Naive thymus-derived CD4-positive, alpha-beta T cell (primary cell): ENCODE data around the gene SLC11A2. TPM values are rescaled to one million over a fixed set of nuclear protein-coding genes. Genes with fewer than 3 reads are reported as not detected.
"Not testable (repeated sequence)": the region's sequence is repeated elsewhere in the genome, so short reads cannot be mapped to it uniquely, and the experiment has no call there.

Experiments
- ATAC-seq: fragments of 150-1000 bp; cut with Tn5 transposase; 2 replicates; pipeline ENCODE4 v1.10.0; 2021; ENCODE audit warnings: mild to moderate bottlenecking, moderate library complexity
- CTCF ChIA-PET: fragments of 350-600 bp; sonication (Branson Sonifier 250); formaldehyde crosslinking; loops from one replicate; lab custom pipeline; 2021; ENCODE audit warnings: antibody characterized with exemption; lab: Charles Lee
- POLR2A ChIA-PET: fragments of 350-600 bp; sonication (Branson Sonifier 250); formaldehyde crosslinking; loops from one replicate; lab custom pipeline; 2021; ENCODE audit warnings: antibody characterized with exemption, inconsistent platforms; lab: Charles Lee
- DNase-seq, 9 donors: peaks; one replicate each; pipeline versions ENCODE4 v3.0.0 to v3.0.0-alpha.2; 2020 to 2022; ENCODE audit warnings: mixed read lengths in 1 of 9
- H3K27ac ChIP-seq: one replicate; pipeline ENCODE4 v1.7.0; 2013; ENCODE audit warnings: mild to moderate bottlenecking, low read depth, low read length, moderate library complexity
- H3K27me3 ChIP-seq, 2 donors: one replicate each; pipeline ENCODE4 v1.7.0; 2013; ENCODE audit warnings: low read length in 2 of 2, mild to moderate bottlenecking in 2 of 2, moderate library complexity in 2 of 2; ENCODE audit not compliant: control insufficient read depth in 2 of 2, insufficient read depth in 2 of 2
- H3K36me3 ChIP-seq, 3 experiments: 1 replicate in 2 of 3; 2 replicates in 1 of 3; pipeline ENCODE4 v1.7.0; 2013; ENCODE audit warnings: low read length in 3 of 3, mild to moderate bottlenecking in 3 of 3, moderate library complexity in 1 of 3; ENCODE audit not compliant: insufficient read depth in 3 of 3, control insufficient read depth in 2 of 3
- H3K4me1 ChIP-seq, 2 donors: one replicate each; pipeline ENCODE4 v1.7.0; 2013; ENCODE audit warnings: low read length in 2 of 2, mild to moderate bottlenecking in 2 of 2, moderate library complexity in 1 of 2; ENCODE audit not compliant: control insufficient read depth in 2 of 2, insufficient read depth in 2 of 2
- H3K4me3 ChIP-seq: 2 replicates; pipeline ENCODE4 v1.7.0; 2013; ENCODE audit warnings: mild to moderate bottlenecking, low read length
- H3K9me3 ChIP-seq, 3 experiments: 1 replicate in 2 of 3; 2 replicates in 1 of 3; pipeline ENCODE4 v1.7.0; 2013; ENCODE audit warnings: low read length in 3 of 3; ENCODE audit not compliant: control insufficient read depth in 2 of 3
- H3K27ac Mint-ChIP-seq, 9 donors: one replicate each; pipeline ENCODE4 v1.8.0; 2020 to 2022; ENCODE audit warnings: mixed read lengths in 9 of 9, mild to moderate bottlenecking in 8 of 9, moderate library complexity in 5 of 9, inconsistent platforms in 2 of 9
- H3K27me3 Mint-ChIP-seq, 5 donors: one replicate each; pipeline ENCODE4 v1.8.0; 2021 to 2022; ENCODE audit warnings: mixed read lengths in 5 of 5, mild to moderate bottlenecking in 1 of 5
- H3K36me3 Mint-ChIP-seq, 5 donors: one replicate each; pipeline ENCODE4 v1.8.0; 2020 to 2022; ENCODE audit warnings: mixed read lengths in 5 of 5, mild to moderate bottlenecking in 3 of 5, inconsistent platforms in 1 of 5
- H3K4me1 Mint-ChIP-seq, 7 donors: one replicate each; pipeline ENCODE4 v1.8.0; 2020 to 2022; ENCODE audit warnings: mixed read lengths in 7 of 7, mild to moderate bottlenecking in 3 of 7, inconsistent platforms in 1 of 7
- H3K4me3 Mint-ChIP-seq, 10 donors: one replicate each; pipeline ENCODE4 v1.8.0; 2020 to 2022; ENCODE audit warnings: mild to moderate bottlenecking in 10 of 10, mixed read lengths in 10 of 10, moderate library complexity in 6 of 10, inconsistent platforms in 2 of 10
- H3K9me3 Mint-ChIP-seq, 11 donors: one replicate each; pipeline ENCODE4 v1.8.0; 2020 to 2022; ENCODE audit warnings: mixed read lengths in 11 of 11, mild to moderate bottlenecking in 4 of 11, inconsistent platforms in 1 of 11, moderate library complexity in 1 of 11
- intact Hi-C, 2 donors: fragments of 100-400 bp; cut with micrococcal nuclease; formaldehyde crosslinking; loops; one replicate each; pipeline ENCODE4 v1.15.1; 2023
- polyA plus RNA-seq, 2 donors: library from polyadenylated mRNA; unstranded; fragments of 300-500 nt; fragmentation: Illumina TruSeq; gene quantifications; one replicate each; pipeline ENCODE4 v1.2.3, GENCODE V29; 2021
- total RNA-seq, 6 experiments: library from RNA in 5 of 6; stranded (reverse) in 5 of 6; gene quantifications; 1 replicate in 5 of 6; 2 replicates in 1 of 6; pipeline ENCODE4 v1.2.3 and lab custom pipeline; 2021 to 2026

Gene SLC11A2
- total and polyA plus RNA-seq, 7 experiments from 2014 or later: 14.0 to 65.4 (median 59.2) TPM

GRCh38 chr12:51014467-51014866 is 11.7 kb downstream of the SLC11A2 start:
- H3K9me3 Mint-ChIP-seq, POLR2A ChIA-PET, H3K4me3 Mint-ChIP-seq, DNase-seq, H3K4me3 ChIP-seq, H3K27ac Mint-ChIP-seq, H3K36me3 ChIP-seq, H3K27ac ChIP-seq, H3K36me3 Mint-ChIP-seq, H3K27me3 Mint-ChIP-seq, intact Hi-C loops, CTCF ChIA-PET, ATAC-seq, H3K27me3 ChIP-seq, H3K9me3 ChIP-seq: not testable (repeated sequence)
- H3K4me1 Mint-ChIP-seq: peaks cover 16 to 60% (median 47%) of the 10 kb centered on the region in 7 donors
- H3K4me1 ChIP-seq: peaks cover 0 to 14% of the 10 kb centered on the region in 2 donors

DNA sequence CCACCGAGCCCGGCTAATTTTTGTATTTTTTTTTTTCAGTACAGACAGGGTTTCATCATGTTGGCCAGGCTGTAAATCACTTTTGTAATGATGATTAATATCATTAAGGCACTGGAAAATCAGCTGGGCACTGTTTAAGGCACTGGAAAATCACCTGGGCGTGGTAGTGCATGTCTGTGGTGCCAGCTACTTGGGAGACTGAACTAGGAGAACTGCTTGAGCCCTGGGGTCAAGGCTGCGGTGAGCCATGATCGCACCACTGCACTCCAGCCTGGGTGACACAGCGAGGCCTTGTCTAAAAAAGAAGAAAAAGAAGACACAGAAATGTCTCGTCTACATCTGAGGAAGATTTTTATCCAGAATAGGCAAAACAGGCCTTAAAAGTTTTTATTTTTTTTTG is 12.7 kb downstream of the SLC11A2 start:
- H3K27ac Mint-ChIP-seq: peak overlapping the region in 5 of 9 donors; percentile 18 to 66 (median 52)
- no peaks in the 10 kb centered on the region for H3K9me3 Mint-ChIP-seq
- H3K4me1 Mint-ChIP-seq: peaks cover 22 to 62% (median 50%) of the 10 kb centered on the region in 7 donors
- Histone ChIP-seq H3K4me1 (peaks cover 0 to 25% of the 10 kb centered on the region in 2 donors), H3K27me3 (no peaks in the 10 kb centered on the region), H3K9me3 (no peaks in the 10 kb centered on the region), H3K36me3 (no peaks in the 10 kb centered on the region), H3K4me3 (no peak overlapping the region), H3K27ac (no peak overlapping the region)
- ChIA-PET POLR2A (interaction anchor here (1.2 kb wide), 2 partner anchors 8 to 12 kb away, joined by 4 to 10 read pairs; no protein-coding TSS in a partner anchor), CTCF (interaction anchor here (0.8 kb wide), 1 partner anchor 10 kb away, joined by 3 read pairs; no protein-coding TSS in a partner anchor)
- H3K36me3 Mint-ChIP-seq: peaks cover 0 to 5% (median 0%) of the 10 kb centered on the region in 5 donors
- DNase-seq: no peak
- no peak for ATAC-seq
- no peaks in the 10 kb centered on the region for H3K27me3 Mint-ChIP-seq
- no peak overlapping the region for H3K4me3 Mint-ChIP-seq
- intact Hi-C loops: no loop called here

GRCh38 chr12:51012570-51013236 is 13.5 kb downstream of the SLC11A2 start:
- Histone ChIP-seq H3K27ac (no peak overlapping the region), H3K9me3 (no peaks in the 10 kb centered on the region), H3K4me3 (no peak overlapping the region), H3K4me1 (peaks cover 0 to 27% of the 10 kb centered on the region in 2 donors), H3K36me3 (no peaks in the 10 kb centered on the region), H3K27me3 (no peaks in the 10 kb centered on the region)
- H3K4me3 Mint-ChIP-seq: peak overlapping the region in 4 of 10 donors; percentile 3 to 42 (median 20)
- POLR2A ChIA-PET: interaction anchor here (1.2 kb wide), 2 partner anchors 9 to 13 kb away, joined by 4 to 10 read pairs; no protein-coding TSS in a partner anchor
- CTCF ChIA-PET: interaction anchor here (0.8 to 1.4 kb wide), 3 partner anchors 15 to 328 kb away, joined by 3 read pairs; no protein-coding TSS in a partner anchor
- H3K9me3 Mint-ChIP-seq: no peaks in the 10 kb centered on the region
- peaks cover 22 to 65% (median 54%) of the 10 kb centered on the region in 7 donors for H3K4me1 Mint-ChIP-seq
- peaks cover 0 to 8% (median 0%) of the 10 kb centered on the region in 5 donors for H3K36me3 Mint-ChIP-seq
- ATAC-seq: no peak
- peak overlapping the region in 8 of 9 donors; percentile 18 to 78 (median 66) for H3K27ac Mint-ChIP-seq
- intact Hi-C loops: no loop called here
- DNase-seq: no peak
- no peaks in the 10 kb centered on the region for H3K27me3 Mint-ChIP-seq

DNA sequence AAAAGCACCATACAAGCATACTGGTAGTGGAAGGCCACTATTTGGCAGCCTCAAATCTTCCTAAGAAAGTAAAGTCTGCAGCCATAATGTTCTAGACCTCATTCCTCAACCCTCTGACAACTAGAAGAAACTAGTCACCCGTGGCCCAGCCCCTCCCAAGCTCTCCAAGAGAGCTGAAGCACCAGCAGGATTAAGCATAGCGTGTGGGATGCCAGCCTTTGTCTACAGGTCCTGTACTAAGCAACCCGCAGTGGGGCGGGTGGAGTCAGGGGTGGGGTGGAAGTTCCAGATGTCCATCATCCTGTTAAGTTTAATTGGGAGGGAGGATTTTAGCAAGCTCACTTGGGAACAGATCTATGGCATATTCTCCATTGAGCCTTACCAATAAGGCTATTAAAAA is 14.2 kb downstream of the SLC11A2 start:
- Mint-ChIP-seq H3K27ac (peak overlapping the region in 8 of 9 donors; percentile 7 to 78 (median 57)), H3K4me1 (peaks cover 22 to 58% (median 47%) of the 10 kb centered on the region in 7 donors), H3K27me3 (no peaks in the 10 kb centered on the region), H3K4me3 (peak overlapping the region in 1 of 10 donors; percentile 20), H3K36me3 (peaks cover 0 to 9% (median 2%) of the 10 kb centered on the region in 5 donors), H3K9me3 (no peaks in the 10 kb centered on the region)
- H3K27ac ChIP-seq: no peak overlapping the region
- peaks cover 0 to under 1% (median 0%) of the 10 kb centered on the region in 3 experiments for H3K36me3 ChIP-seq
- no peak overlapping the region for H3K4me3 ChIP-seq
- POLR2A ChIA-PET: interaction anchor here (0.7 to 1.2 kb wide), 3 partner anchors 8 to 10 kb away, joined by 3 to 4 read pairs (median 4); no protein-coding TSS in a partner anchor
- CTCF ChIA-PET: interaction anchor here (0.8 to 1.4 kb wide), 3 partner anchors 16 to 329 kb away, joined by 3 read pairs; no protein-coding TSS in a partner anchor
- no peaks in the 10 kb centered on the region for H3K9me3 ChIP-seq
- H3K27me3 ChIP-seq: no peaks in the 10 kb centered on the region
- peaks cover 0 to 27% of the 10 kb centered on the region in 2 donors for H3K4me1 ChIP-seq
- intact Hi-C loops: no loop called here
- DNase-seq: no peak
- ATAC-seq: no peak

DNA sequence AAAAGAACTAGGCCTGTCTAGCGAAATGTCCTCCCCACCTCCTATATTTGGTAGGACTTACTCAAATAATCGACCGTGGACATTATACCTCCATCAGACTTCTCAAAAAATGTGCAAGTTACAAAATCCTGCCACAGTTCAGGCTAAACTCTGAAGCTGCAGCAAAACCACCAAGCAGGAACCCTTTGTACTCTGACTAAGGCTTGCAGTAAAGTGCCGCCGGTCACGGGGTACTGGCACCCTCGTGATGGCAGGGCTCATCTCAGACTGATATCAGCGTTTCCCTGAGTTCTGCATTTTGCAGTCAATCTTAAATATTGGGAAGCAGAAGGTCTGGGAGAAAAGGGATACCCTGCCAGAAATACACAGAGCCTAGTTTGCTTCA is 17.1 kb downstream of the SLC11A2 start:
- Mint-ChIP-seq H3K4me1 (peaks cover 22 to 55% (median 47%) of the 10 kb centered on the region in 7 donors), H3K27ac (peak overlapping the region; percentile 72 to 95 (median 92)), H3K4me3 (peak overlapping the region; percentile 48 to 93 (median 79)), H3K36me3 (peaks cover 5 to 24% (median 9%) of the 10 kb centered on the region in 5 donors), H3K9me3 (no peaks in the 10 kb centered on the region), H3K27me3 (no peaks in the 10 kb centered on the region)
- ChIA-PET CTCF (interaction anchor here (0.6 to 1.9 kb wide), 4 partner anchors 17 to 615 kb away, joined by 3 to 8 read pairs (median 4); partner anchors contain the start of gene SLC11A2), POLR2A (interaction anchor here (0.7 to 2.1 kb wide), 8 partner anchors 10 to 244 kb away, joined by 3 to 18 read pairs (median 6); partner anchors contain the start of genes LETMD1 and SLC11A2)
- ATAC-seq (peak; percentile 100), DNase-seq (peak; percentile 34 to 77 (median 68))
- H3K27ac ChIP-seq: peak overlapping the region; percentile 65
- H3K27me3 ChIP-seq: no peaks in the 10 kb centered on the region
- H3K36me3 ChIP-seq: peaks cover 0 to 25% (median 3%) of the 10 kb centered on the region in 3 experiments
- H3K9me3 ChIP-seq: no peaks in the 10 kb centered on the region
- intact Hi-C loops: loop anchor here (1.0 to 2.0 kb wide), 3 partner anchors 16 to 20 kb away; no protein-coding TSS in a partner anchor
- H3K4me1 ChIP-seq: peaks cover 0 to 27% of the 10 kb centered on the region in 2 donors
- no peak overlapping the region for H3K4me3 ChIP-seq

DNA sequence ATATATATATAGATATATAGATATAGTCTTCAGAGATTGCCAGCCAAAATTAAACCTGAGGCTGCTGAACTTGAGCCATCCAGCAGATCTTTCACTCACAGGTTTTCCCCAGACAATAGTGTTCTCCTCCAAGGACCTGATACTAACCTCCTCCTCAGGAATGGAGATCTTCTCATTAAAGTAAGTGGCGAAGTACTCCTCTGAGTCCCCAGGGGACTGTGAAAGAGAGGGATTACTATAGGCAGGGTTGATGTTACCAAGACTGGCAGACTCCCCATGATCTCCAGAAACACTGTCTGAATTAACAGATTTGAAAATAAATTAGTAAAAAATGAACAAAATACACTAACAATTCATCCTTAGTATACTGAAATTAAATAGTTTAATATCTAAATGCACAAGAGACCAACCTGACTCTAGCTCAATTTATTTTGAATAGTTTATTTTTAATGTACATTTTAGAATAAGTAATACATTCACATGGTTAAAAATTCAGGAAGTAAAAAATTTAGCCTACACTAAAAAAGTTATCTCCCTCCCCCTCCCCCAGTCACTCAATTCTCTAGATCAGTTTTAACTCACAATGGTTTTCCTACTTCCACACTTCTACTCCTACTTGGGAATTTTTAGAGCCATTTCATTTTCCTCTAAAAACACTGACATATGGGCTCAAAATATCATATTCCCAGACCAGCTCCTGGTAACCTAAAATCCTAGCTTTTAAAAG is 17.7 kb downstream of the SLC11A2 start:
- no peaks in the 10 kb centered on the region for H3K9me3 Mint-ChIP-seq
- H3K27me3 ChIP-seq: no peaks in the 10 kb centered on the region
- DNase-seq: no peak
- peak overlapping the region; percentile 65 for H3K27ac ChIP-seq
- H3K4me3 ChIP-seq: no peak overlapping the region
- POLR2A ChIA-PET: interaction anchor here (0.7 to 2.1 kb wide), 7 partner anchors 10 to 243 kb away, joined by 3 to 18 read pairs (median 5); partner anchors contain the start of genes LETMD1 and SLC11A2
- no peaks in the 10 kb centered on the region for H3K27me3 Mint-ChIP-seq
- intact Hi-C loops: loop anchor here (1.0 to 2.0 kb wide), 3 partner anchors 16 to 20 kb away; no protein-coding TSS in a partner anchor
- peak overlapping the region; percentile 72 to 95 (median 92) for H3K27ac Mint-ChIP-seq
- peaks cover 0 to 25% (median 3%) of the 10 kb centered on the region in 3 experiments for H3K36me3 ChIP-seq
- H3K4me1 ChIP-seq: peaks cover 0 to 26% of the 10 kb centered on the region in 2 donors
- peaks cover 22 to 54% (median 47%) of the 10 kb centered on the region in 7 donors for H3K4me1 Mint-ChIP-seq
- peaks cover 5 to 27% (median 10%) of the 10 kb centered on the region in 5 donors for H3K36me3 Mint-ChIP-seq
- H3K9me3 ChIP-seq: no peaks in the 10 kb centered on the region
- CTCF ChIA-PET: interaction anchor here (0.8 to 1.9 kb wide), 3 partner anchors 18 to 342 kb away, joined by 3 to 8 read pairs (median 3); partner anchors contain the start of gene SLC11A2
- H3K4me3 Mint-ChIP-seq: peak overlapping the region; percentile 48 to 93 (median 79)
- no peak for ATAC-seq
